Measurements from ENCODE around the gene GOLGA6L25.
"Not testable (repeated sequence)": the region's sequence is repeated elsewhere in the genome, so short reads cannot be mapped to it uniquely, and the experiment has no call there.

GOLGA6L25 gene

DNA sequence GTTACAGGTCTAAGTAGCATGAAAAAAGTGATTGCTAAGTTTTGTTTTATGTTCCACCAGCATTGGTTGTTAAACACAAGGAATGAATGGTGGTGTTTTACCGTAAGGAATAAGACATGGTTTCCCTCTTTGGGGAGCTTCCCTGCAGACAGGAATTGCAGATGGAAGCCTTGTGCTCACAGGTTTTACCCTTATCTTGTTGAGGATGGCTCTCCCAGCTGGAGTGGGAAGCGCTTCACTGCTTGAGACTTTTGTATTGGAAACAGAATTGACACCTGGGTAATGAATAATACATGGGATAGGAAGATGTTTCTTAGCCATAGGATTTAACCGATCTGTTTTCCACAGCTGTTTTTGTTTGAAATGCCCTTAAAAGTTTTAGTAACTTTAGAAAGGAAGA, 39.0 kb downstream of the GOLGA6L25 start:
- not testable (repeated sequence) for H3K18ac ChIP-seq (ENCODE audit: low read depth in 1 of 2, low read length in 2 of 2); H4K91ac ChIP-seq (ENCODE audit: low read length); H2BK120ac ChIP-seq (ENCODE audit: low read depth, low read length); H3K27ac ChIP-seq (ENCODE audit: low read length, poor library complexity, severe bottlenecking); H3K9me3 ChIP-seq (ENCODE audit: control insufficient read depth, low read length); H3K9ac ChIP-seq (ENCODE audit: low read length); H3K4me1 ChIP-seq (ENCODE audit: control insufficient read depth, insufficient read depth, low read depth, low read length); H3K36me3 ChIP-seq (ENCODE audit: control insufficient read depth in 1 of 2, insufficient read depth in 2 of 2, low read depth in 1 of 2, low read length in 2 of 2); H3K4me3 ChIP-seq (ENCODE audit: insufficient read depth in 1 of 2, low read depth in 1 of 2, low read length in 2 of 2); H2BK15ac ChIP-seq (ENCODE audit: low read depth, poor library complexity, severe bottlenecking); H4K8ac ChIP-seq (ENCODE audit: low read length); H2AFZ ChIP-seq (ENCODE audit: low read depth, low read length); H2AK5ac ChIP-seq (ENCODE audit: low read length, severe bottlenecking); H3K4me2 ChIP-seq (ENCODE audit: low read length, poor library complexity, severe bottlenecking); DNase-seq; H3K27me3 ChIP-seq (ENCODE audit: control insufficient read depth in 1 of 2, insufficient read depth in 1 of 2, low read length in 2 of 2); H3K79me1 ChIP-seq (replicated peaks; ENCODE audit: low read length, poor library complexity, severe bottlenecking); H3K23ac ChIP-seq (ENCODE audit: low read length in 2 of 2); H2BK5ac ChIP-seq (ENCODE audit: low read depth, low read length, poor library complexity, severe bottlenecking); H2BK12ac ChIP-seq (ENCODE audit: low read length in 2 of 2); H3K14ac ChIP-seq (ENCODE audit: low read length in 2 of 2); H3K4ac ChIP-seq (ENCODE audit: low read depth in 1 of 2, low read length in 2 of 2)
- no CpG with 5 or more reads among the region's 3 CpGs for WGBS

DNA sequence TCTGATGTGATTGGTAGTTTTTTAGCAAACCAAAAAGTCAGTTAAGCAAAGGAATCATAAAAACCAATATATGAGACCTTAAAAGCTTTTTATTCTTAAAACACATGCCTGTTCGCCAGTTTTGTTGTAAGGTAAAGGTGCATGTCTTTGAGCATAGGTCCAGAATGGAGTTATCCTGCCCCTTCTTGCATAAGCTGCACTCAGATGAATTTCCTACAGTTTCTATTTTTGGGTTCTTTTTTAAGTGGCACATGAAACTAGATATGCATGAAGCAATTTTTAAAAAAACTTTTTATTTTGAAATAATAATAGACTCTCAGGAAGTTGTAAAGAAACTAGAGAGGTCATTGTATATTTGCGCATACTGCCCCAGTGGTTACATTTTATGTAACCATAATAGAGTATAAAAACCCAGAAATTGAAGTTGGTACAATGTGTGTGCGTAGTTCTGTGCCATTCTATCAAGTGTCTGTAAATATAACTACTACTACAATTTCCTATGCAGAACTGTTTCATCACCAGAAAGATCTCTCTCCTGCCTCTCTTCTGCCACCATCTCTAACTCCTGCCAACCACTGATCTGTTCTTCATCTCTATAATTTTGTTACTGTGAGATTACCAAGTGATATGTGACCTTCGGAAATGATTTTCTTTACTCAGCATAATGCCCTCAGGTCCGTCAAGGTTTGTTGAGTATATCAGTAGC, 40.2 kb downstream of the GOLGA6L25 start:
- H3K4me1 ChIP-seq (ENCODE audit: control insufficient read depth, insufficient read depth, low read depth, low read length); H2BK12ac ChIP-seq (ENCODE audit: low read length in 2 of 2); H3K4ac ChIP-seq (ENCODE audit: low read depth in 1 of 2, low read length in 2 of 2); H3K4me2 ChIP-seq (ENCODE audit: low read length, poor library complexity, severe bottlenecking); H3K4me3 ChIP-seq (ENCODE audit: insufficient read depth in 1 of 2, low read depth in 1 of 2, low read length in 2 of 2); H2BK5ac ChIP-seq (ENCODE audit: low read depth, low read length, poor library complexity, severe bottlenecking); H2AFZ ChIP-seq (ENCODE audit: low read depth, low read length); H3K9me3 ChIP-seq (ENCODE audit: control insufficient read depth, low read length); H3K27me3 ChIP-seq (ENCODE audit: control insufficient read depth in 1 of 2, insufficient read depth in 1 of 2, low read length in 2 of 2); DNase-seq; H2BK120ac ChIP-seq (ENCODE audit: low read depth, low read length); H3K23ac ChIP-seq (ENCODE audit: low read length in 2 of 2); H3K79me1 ChIP-seq (replicated peaks; ENCODE audit: low read length, poor library complexity, severe bottlenecking); H2AK5ac ChIP-seq (ENCODE audit: low read length, severe bottlenecking); H3K18ac ChIP-seq (ENCODE audit: low read depth in 1 of 2, low read length in 2 of 2); H3K14ac ChIP-seq (ENCODE audit: low read length in 2 of 2); H3K27ac ChIP-seq (ENCODE audit: low read length, poor library complexity, severe bottlenecking); H3K36me3 ChIP-seq (ENCODE audit: control insufficient read depth in 1 of 2, insufficient read depth in 2 of 2, low read depth in 1 of 2, low read length in 2 of 2); H2BK15ac ChIP-seq (ENCODE audit: low read depth, poor library complexity, severe bottlenecking); H3K9ac ChIP-seq (ENCODE audit: low read length); H4K8ac ChIP-seq (ENCODE audit: low read length); H4K91ac ChIP-seq (ENCODE audit: low read length): not testable (repeated sequence)
- no CpG with 5 or more reads among the region's 5 CpGs for WGBS

DNA sequence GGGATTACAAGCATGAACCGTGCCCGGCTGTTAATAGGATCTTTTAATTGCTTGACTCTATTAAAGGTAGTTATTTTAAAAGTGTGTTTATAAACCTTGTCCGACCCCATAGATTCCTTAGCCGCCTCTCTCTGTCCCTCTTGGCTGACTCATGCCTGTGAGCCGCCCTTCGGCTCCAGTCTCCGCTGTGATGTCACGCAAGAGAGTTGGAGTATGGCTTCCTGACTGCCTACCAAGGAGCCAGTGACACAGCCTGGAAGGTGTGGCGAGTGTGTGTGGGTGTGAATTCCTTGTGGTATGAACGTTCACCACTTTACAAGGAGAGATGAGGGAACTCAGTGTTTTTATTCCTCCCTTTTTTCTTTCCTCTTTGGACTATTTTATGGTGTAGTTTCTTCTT, 44.1 kb downstream of the GOLGA6L25 start:
- DNase-seq; H3K18ac ChIP-seq (ENCODE audit: low read depth in 1 of 2, low read length in 2 of 2); H3K27ac ChIP-seq (ENCODE audit: low read length, poor library complexity, severe bottlenecking); H4K91ac ChIP-seq (ENCODE audit: low read length); H2AK5ac ChIP-seq (ENCODE audit: low read length, severe bottlenecking); H3K9me3 ChIP-seq (ENCODE audit: control insufficient read depth, low read length); H3K4me3 ChIP-seq (ENCODE audit: insufficient read depth in 1 of 2, low read depth in 1 of 2, low read length in 2 of 2); H2BK15ac ChIP-seq (ENCODE audit: low read depth, poor library complexity, severe bottlenecking); H3K36me3 ChIP-seq (ENCODE audit: control insufficient read depth in 1 of 2, insufficient read depth in 2 of 2, low read depth in 1 of 2, low read length in 2 of 2); H3K4ac ChIP-seq (ENCODE audit: low read depth in 1 of 2, low read length in 2 of 2); H3K14ac ChIP-seq (ENCODE audit: low read length in 2 of 2); H3K23ac ChIP-seq (ENCODE audit: low read length in 2 of 2); H2AFZ ChIP-seq (ENCODE audit: low read depth, low read length); H3K27me3 ChIP-seq (ENCODE audit: control insufficient read depth in 1 of 2, insufficient read depth in 1 of 2, low read length in 2 of 2); H3K9ac ChIP-seq (ENCODE audit: low read length); H2BK5ac ChIP-seq (ENCODE audit: low read depth, low read length, poor library complexity, severe bottlenecking); H3K4me1 ChIP-seq (ENCODE audit: control insufficient read depth, insufficient read depth, low read depth, low read length); H2BK12ac ChIP-seq (ENCODE audit: low read length in 2 of 2); H3K4me2 ChIP-seq (ENCODE audit: low read length, poor library complexity, severe bottlenecking); H4K8ac ChIP-seq (ENCODE audit: low read length); H2BK120ac ChIP-seq (ENCODE audit: low read depth, low read length); H3K79me1 ChIP-seq (replicated peaks; ENCODE audit: low read length, poor library complexity, severe bottlenecking): not testable (repeated sequence)
- WGBS, result no CpG with 5 or more reads among the region's 10 CpGs

DNA sequence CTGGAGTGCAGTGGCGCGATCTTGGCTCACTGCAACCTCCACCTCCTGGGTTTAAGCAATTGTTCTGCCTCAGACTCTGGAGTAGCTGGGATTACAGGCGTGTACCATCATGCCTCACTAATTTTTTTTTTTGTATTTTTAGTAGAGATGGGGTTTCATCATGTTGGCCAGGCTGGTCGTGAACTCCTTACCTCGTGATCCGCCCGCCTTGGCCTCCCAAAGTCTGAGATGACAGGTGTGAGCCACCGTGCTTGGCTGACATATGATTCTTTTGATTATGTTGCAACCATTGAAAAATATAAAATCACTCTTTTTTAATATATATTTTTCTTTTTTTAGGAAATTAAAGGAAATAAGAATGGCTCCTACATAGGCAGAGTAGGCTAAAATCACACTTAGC, 44.8 kb downstream of the GOLGA6L25 start:
- WGBS, result no CpG with 5 or more reads among the region's 8 CpGs
- H2BK120ac ChIP-seq (ENCODE audit: low read depth, low read length); H3K27me3 ChIP-seq (ENCODE audit: control insufficient read depth in 1 of 2, insufficient read depth in 1 of 2, low read length in 2 of 2); H3K14ac ChIP-seq (ENCODE audit: low read length in 2 of 2); H3K9me3 ChIP-seq (ENCODE audit: control insufficient read depth, low read length); H3K79me1 ChIP-seq (replicated peaks; ENCODE audit: low read length, poor library complexity, severe bottlenecking); H3K23ac ChIP-seq (ENCODE audit: low read length in 2 of 2); H3K4me1 ChIP-seq (ENCODE audit: control insufficient read depth, insufficient read depth, low read depth, low read length); H2AK5ac ChIP-seq (ENCODE audit: low read length, severe bottlenecking); H3K9ac ChIP-seq (ENCODE audit: low read length); H3K36me3 ChIP-seq (ENCODE audit: control insufficient read depth in 1 of 2, insufficient read depth in 2 of 2, low read depth in 1 of 2, low read length in 2 of 2); DNase-seq; H2BK15ac ChIP-seq (ENCODE audit: low read depth, poor library complexity, severe bottlenecking); H2AFZ ChIP-seq (ENCODE audit: low read depth, low read length); H2BK5ac ChIP-seq (ENCODE audit: low read depth, low read length, poor library complexity, severe bottlenecking); H3K27ac ChIP-seq (ENCODE audit: low read length, poor library complexity, severe bottlenecking); H4K91ac ChIP-seq (ENCODE audit: low read length); H4K8ac ChIP-seq (ENCODE audit: low read length); H2BK12ac ChIP-seq (ENCODE audit: low read length in 2 of 2); H3K18ac ChIP-seq (ENCODE audit: low read depth in 1 of 2, low read length in 2 of 2); H3K4me3 ChIP-seq (ENCODE audit: insufficient read depth in 1 of 2, low read depth in 1 of 2, low read length in 2 of 2); H3K4ac ChIP-seq (ENCODE audit: low read depth in 1 of 2, low read length in 2 of 2); H3K4me2 ChIP-seq (ENCODE audit: low read length, poor library complexity, severe bottlenecking): not testable (repeated sequence)

Measured in mesenchymal stem cell (in vitro differentiated cells and primary cell).